ENCODE measurements around the gene ZBTB7A.

ZBTB7A gene

GRCh38 chr19:4036576-4037300, 30.0 kb downstream of the ZBTB7A start:
- no peak overlapping the region for H4K8ac ChIP-seq (ENCODE audit: low read depth, low read length)
- WGBS, 2 donors (ENCODE audit: extremely low coverage in 2 of 2, insufficient read length in 2 of 2, insufficient replicate concordance in 1 of 2), result 100% methylated on average over 2 of the region's 25 CpGs; no CpG with 5 or more reads in 1 of the 2 donors
- no peak overlapping the region for H2AK5ac ChIP-seq (ENCODE audit: low read depth, low read length)
- H3K18ac ChIP-seq (ENCODE audit: low read length), result no peak overlapping the region
- peaks cover 9% of the 10 kb centered on the region for H3K79me1 ChIP-seq (ENCODE audit: low read depth, low read length)
- no peak overlapping the region for H2BK5ac ChIP-seq (ENCODE audit: low read length)
- DNase-seq (ENCODE audit: low spot score), result no peak
- H2BK120ac ChIP-seq (ENCODE audit: low read depth, low read length), result no peak overlapping the region
- H3K4me3 ChIP-seq (ENCODE audit: low read length in 2 of 2), result peak overlapping the region in 1 of 2 donors; percentile 50
- no peak overlapping the region for H2BK15ac ChIP-seq (ENCODE audit: low read length)
- H3K23ac ChIP-seq (ENCODE audit: low read depth, low read length, poor library complexity), result peak overlapping the region; percentile 26
- H3K27me3 ChIP-seq (ENCODE audit: control insufficient read depth in 3 of 3, insufficient read depth in 3 of 3, low read depth in 1 of 3, low read length in 3 of 3), result peaks cover 0 to 2% (median 0%) of the 10 kb centered on the region in 3 experiments
- no peak overlapping the region for H3K14ac ChIP-seq (ENCODE audit: low read length)
- peaks cover 40 to 69% of the 10 kb centered on the region in 2 donors for H3K36me3 ChIP-seq (replicated peaks in 1 of 2; ENCODE audit: control insufficient read depth in 2 of 2, insufficient read depth in 2 of 2, low read length in 2 of 2)
- no peak overlapping the region for H3K27ac ChIP-seq (replicated peaks; ENCODE audit: low read length)
- H3K9me3 ChIP-seq (replicated peaks in 1 of 2; ENCODE audit: control insufficient read depth in 2 of 2, insufficient read depth in 1 of 2, low read depth in 1 of 2, low read length in 2 of 2), result peaks cover 6 to 8% of the 10 kb centered on the region in 2 donors
- no peak overlapping the region for H3K4me2 ChIP-seq (ENCODE audit: insufficient read depth, low read length, poor library complexity, severe bottlenecking)
- no peaks in the 10 kb centered on the region for H3K4me1 ChIP-seq (ENCODE audit: control insufficient read depth in 2 of 2, insufficient read depth in 1 of 2, low read depth in 1 of 2, low read length in 2 of 2)
- H2BK12ac ChIP-seq (ENCODE audit: low read length), result no peak overlapping the region
- peak overlapping the region; percentile 24 for H3K9ac ChIP-seq (ENCODE audit: low read depth, low read length, poor library complexity)
- no peak overlapping the region for H3K4ac ChIP-seq (ENCODE audit: low read length)
- H4K91ac ChIP-seq (ENCODE audit: low read depth, low read length, poor library complexity), result no peak overlapping the region
- no peak overlapping the region for H2AFZ ChIP-seq (ENCODE audit: low read length)

- Histone ChIP-seq H2AFZ (ENCODE audit: low read length) (no peak overlapping the region), H3K36me3 (replicated peaks in 1 of 2; ENCODE audit: control insufficient read depth in 2 of 2, insufficient read depth in 2 of 2, low read length in 2 of 2) (peaks cover 43 to 76% of the 10 kb centered on the region in 2 donors), H3K4me3 (ENCODE audit: low read length in 2 of 2) (peak overlapping the region in 1 of 2 donors; percentile 66), H2AK5ac (ENCODE audit: low read depth, low read length) (no peak overlapping the region), H3K14ac (ENCODE audit: low read length) (peak overlapping the region; percentile 38), H2BK15ac (ENCODE audit: low read length) (no peak overlapping the region), H3K9ac (ENCODE audit: low read depth, low read length, poor library complexity) (peak overlapping the region; percentile 77), H2BK120ac (ENCODE audit: low read depth, low read length) (no peak overlapping the region), H3K27ac (replicated peaks; ENCODE audit: low read length) (no peak overlapping the region), H3K4me1 (ENCODE audit: control insufficient read depth in 2 of 2, insufficient read depth in 1 of 2, low read depth in 1 of 2, low read length in 2 of 2) (no peaks in the 10 kb centered on the region), H3K27me3 (ENCODE audit: control insufficient read depth in 3 of 3, insufficient read depth in 3 of 3, low read depth in 1 of 3, low read length in 3 of 3) (peaks cover 0 to 2% (median 0%) of the 10 kb centered on the region in 3 experiments), H3K79me1 (ENCODE audit: low read depth, low read length) (peaks cover 9% of the 10 kb centered on the region), H2BK12ac (ENCODE audit: low read length) (peak overlapping the region; percentile 73), H3K23ac (ENCODE audit: low read depth, low read length, poor library complexity) (peak overlapping the region; percentile 93), H3K9me3 (replicated peaks in 1 of 2; ENCODE audit: control insufficient read depth in 2 of 2, insufficient read depth in 1 of 2, low read depth in 1 of 2, low read length in 2 of 2) (peaks cover 6 to 8% of the 10 kb centered on the region in 2 donors), H4K91ac (ENCODE audit: low read depth, low read length, poor library complexity) (no peak overlapping the region), H3K4ac (ENCODE audit: low read length) (no peak overlapping the region), H3K4me2 (ENCODE audit: insufficient read depth, low read length, poor library complexity, severe bottlenecking) (no peak overlapping the region), H4K8ac (ENCODE audit: low read depth, low read length) (peak overlapping the region; percentile 65), H3K18ac (ENCODE audit: low read length) (no peak overlapping the region), H2BK5ac (ENCODE audit: low read length) (no peak overlapping the region)
- DNase-seq (ENCODE audit: low spot score), result no peak
- 100% methylated on average over 3 of the region's 10 CpGs; no CpG with 5 or more reads in 1 of the 2 donors for WGBS, 2 donors (ENCODE audit: extremely low coverage in 2 of 2, insufficient read length in 2 of 2, insufficient replicate concordance in 1 of 2)
Measured at GRCh38 chr19:4035582-4035981, 31.1 kb downstream of the ZBTB7A start.

GRCh38 chr19:4035018-4035566, 31.6 kb downstream of the ZBTB7A start:
- H3K36me3 ChIP-seq (replicated peaks in 1 of 2; ENCODE audit: control insufficient read depth in 2 of 2, insufficient read depth in 2 of 2, low read length in 2 of 2), result peaks cover 43 to 73% of the 10 kb centered on the region in 2 donors
- H3K18ac ChIP-seq (ENCODE audit: low read length), result no peak overlapping the region
- no peak for DNase-seq (ENCODE audit: low spot score)
- H3K4me3 ChIP-seq (ENCODE audit: low read length in 2 of 2), result no peak overlapping the region
- H2AK5ac ChIP-seq (ENCODE audit: low read depth, low read length), result no peak overlapping the region
- no peak overlapping the region for H2BK12ac ChIP-seq (ENCODE audit: low read length)
- no peaks in the 10 kb centered on the region for H3K4me1 ChIP-seq (ENCODE audit: control insufficient read depth in 2 of 2, insufficient read depth in 1 of 2, low read depth in 1 of 2, low read length in 2 of 2)
- WGBS, 2 donors (ENCODE audit: extremely low coverage in 2 of 2, insufficient read length in 2 of 2, insufficient replicate concordance in 1 of 2), result no CpG with 5 or more reads among the region's 19 CpGs
- H2BK5ac ChIP-seq (ENCODE audit: low read length), result no peak overlapping the region
- H3K23ac ChIP-seq (ENCODE audit: low read depth, low read length, poor library complexity), result peak overlapping the region; percentile 93
- no peak overlapping the region for H3K9ac ChIP-seq (ENCODE audit: low read depth, low read length, poor library complexity)
- no peak overlapping the region for H2AFZ ChIP-seq (ENCODE audit: low read length)
- H3K27ac ChIP-seq (replicated peaks; ENCODE audit: low read length), result no peak overlapping the region
- H3K79me1 ChIP-seq (ENCODE audit: low read depth, low read length), result peaks cover 9% of the 10 kb centered on the region
- peaks cover 6 to 8% of the 10 kb centered on the region in 2 donors for H3K9me3 ChIP-seq (replicated peaks in 1 of 2; ENCODE audit: control insufficient read depth in 2 of 2, insufficient read depth in 1 of 2, low read depth in 1 of 2, low read length in 2 of 2)
- no peak overlapping the region for H2BK15ac ChIP-seq (ENCODE audit: low read length)
- H3K4me2 ChIP-seq (ENCODE audit: insufficient read depth, low read length, poor library complexity, severe bottlenecking), result no peak overlapping the region
- H3K14ac ChIP-seq (ENCODE audit: low read length), result no peak overlapping the region
- H3K27me3 ChIP-seq (ENCODE audit: control insufficient read depth in 3 of 3, insufficient read depth in 3 of 3, low read depth in 1 of 3, low read length in 3 of 3), result peaks cover 0 to 2% (median 0%) of the 10 kb centered on the region in 3 experiments
- H3K4ac ChIP-seq (ENCODE audit: low read length), result no peak overlapping the region
- H4K91ac ChIP-seq (ENCODE audit: low read depth, low read length, poor library complexity), result no peak overlapping the region
- no peak overlapping the region for H2BK120ac ChIP-seq (ENCODE audit: low read depth, low read length)
- H4K8ac ChIP-seq (ENCODE audit: low read depth, low read length), result no peak overlapping the region
